Stimulated activated CD8-positive, alpha-beta memory T cell treated with anti-CD3 and anti-CD28 coated beads, Interleukin-2, amount 100 ng/mL, for 1 hour (primary cell): ENCODE data around the gene TSPAN32.
"Not testable (repeated sequence)": the region's sequence is repeated elsewhere in the genome, so short reads cannot be mapped to it uniquely, and the experiment has no call there.

Experiments used
- DNase-seq, 2 donors: peaks; one replicate each; pipeline ENCODE4 v3.0.0-alpha.2; 2020; ENCODE audit warnings: low read depth in 2 of 2

TSPAN32 gene

GRCh38 chr11:2363577-2364370 is 62.0 kb downstream of the TSPAN32 start:
- no peak for DNase-seq

DNA sequence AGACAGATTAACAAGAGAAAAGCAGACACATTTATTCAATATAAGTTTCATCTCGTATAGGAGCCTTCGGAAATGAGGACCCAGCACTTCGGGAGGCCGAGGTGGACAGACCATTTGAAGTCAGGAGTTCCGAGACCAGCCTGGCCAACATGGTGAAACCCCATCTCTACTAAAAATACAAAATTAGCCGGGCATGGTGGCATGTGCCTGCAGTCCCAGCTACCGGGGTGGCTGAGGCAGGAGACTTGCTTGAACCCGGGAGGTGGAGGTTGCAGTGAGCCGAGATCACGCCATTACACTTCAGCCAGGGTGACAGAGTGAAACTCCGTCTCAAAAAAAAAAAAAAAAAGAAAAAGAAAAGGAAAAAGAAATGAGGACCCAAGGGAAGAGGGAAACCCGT is 62.6 kb downstream of the TSPAN32 start:
- DNase-seq = not testable (repeated sequence)

GRCh38 chr11:2365571-2366210 is 63.9 kb downstream of the TSPAN32 start:
- no peak for DNase-seq

GRCh38 chr11:2366276-2366675 is 64.5 kb downstream of the TSPAN32 start:
- DNase-seq = no peak

DNA sequence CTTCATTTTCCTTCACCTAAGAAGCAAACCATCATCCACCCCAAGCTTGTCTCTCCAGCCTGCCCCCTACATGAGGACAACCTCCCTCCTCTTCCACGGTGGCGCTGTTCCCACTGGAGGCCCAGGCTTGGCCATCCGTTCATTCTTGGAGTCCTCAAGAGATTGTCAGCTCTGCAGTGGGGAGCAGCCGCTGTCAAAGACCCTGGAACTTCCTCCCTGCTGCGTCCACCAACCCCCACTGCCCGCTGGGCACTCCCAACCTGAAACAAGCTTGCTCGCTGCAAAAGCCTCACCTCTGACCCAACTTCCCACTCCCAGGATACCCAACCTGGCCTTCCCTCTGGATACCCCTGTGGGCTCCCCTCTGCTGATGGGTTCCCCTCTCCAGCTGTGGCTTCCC is 64.9 kb downstream of the TSPAN32 start:
- DNase-seq = no peak

- no peak for DNase-seq
These were observed 65.7 kb downstream of the TSPAN32 start for GRCh38 chr11:2367266-2368160.
